SK-N-SH (cell line): ENCODE measurements around the gene COL4A2.

Source experiments
- ELF1 ChIP-seq: IDR thresholded peaks from 2 replicates; pipeline ENCODE4 v1.4.0; 2012
- RAD21 ChIP-seq: IDR thresholded peaks from 2 replicates; pipeline ENCODE4 v1.6.1; 2012; ENCODE audit warnings: mild to moderate bottlenecking, low read length
- YY1 ChIP-seq: IDR thresholded peaks from 2 replicates; pipeline ENCODE4 v1.4.0; 2012; ENCODE audit warnings: low read depth, mild to moderate bottlenecking
- TF ChIP-seq, protein P1 (sequence below): fragments of 200-600 bp; sonication (generic); IDR thresholded peaks from 2 replicates; pipeline ENCODE4 v1.6.1; 2017; ENCODE audit warnings: antibody characterized with exemption, mild to moderate bottlenecking, moderate library complexity

DNA sequence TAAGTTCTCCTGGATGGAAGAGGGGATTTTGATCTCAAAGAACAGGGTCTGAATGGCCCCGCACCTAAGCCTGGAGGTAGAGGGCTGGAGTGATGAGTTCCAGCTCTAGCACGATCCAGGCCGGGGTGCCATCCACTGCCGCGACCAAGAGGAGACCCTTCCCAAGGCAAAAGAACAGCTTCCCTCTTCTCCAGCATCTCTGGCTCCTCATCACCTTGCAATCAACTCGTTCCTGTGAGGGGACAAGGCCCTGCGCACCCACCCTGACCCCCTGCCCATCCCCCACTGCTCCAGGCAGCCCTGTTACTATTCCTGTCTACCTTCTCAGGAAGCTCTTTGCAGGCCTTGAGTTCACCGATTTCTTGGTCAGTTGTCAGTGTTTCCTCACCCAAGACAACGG is 17.9 kb upstream of the COL4A2 start:
- TF ChIP-seq ELF1 = no peak
- TF ChIP-seq, protein P1, sequence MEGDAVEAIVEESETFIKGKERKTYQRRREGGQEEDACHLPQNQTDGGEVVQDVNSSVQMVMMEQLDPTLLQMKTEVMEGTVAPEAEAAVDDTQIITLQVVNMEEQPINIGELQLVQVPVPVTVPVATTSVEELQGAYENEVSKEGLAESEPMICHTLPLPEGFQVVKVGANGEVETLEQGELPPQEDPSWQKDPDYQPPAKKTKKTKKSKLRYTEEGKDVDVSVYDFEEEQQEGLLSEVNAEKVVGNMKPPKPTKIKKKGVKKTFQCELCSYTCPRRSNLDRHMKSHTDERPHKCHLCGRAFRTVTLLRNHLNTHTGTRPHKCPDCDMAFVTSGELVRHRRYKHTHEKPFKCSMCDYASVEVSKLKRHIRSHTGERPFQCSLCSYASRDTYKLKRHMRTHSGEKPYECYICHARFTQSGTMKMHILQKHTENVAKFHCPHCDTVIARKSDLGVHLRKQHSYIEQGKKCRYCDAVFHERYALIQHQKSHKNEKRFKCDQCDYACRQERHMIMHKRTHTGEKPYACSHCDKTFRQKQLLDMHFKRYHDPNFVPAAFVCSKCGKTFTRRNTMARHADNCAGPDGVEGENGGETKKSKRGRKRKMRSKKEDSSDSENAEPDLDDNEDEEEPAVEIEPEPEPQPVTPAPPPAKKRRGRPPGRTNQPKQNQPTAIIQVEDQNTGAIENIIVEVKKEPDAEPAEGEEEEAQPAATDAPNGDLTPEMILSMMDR = no peak
- TF ChIP-seq YY1 = no peak
- TF ChIP-seq RAD21 = no peak
